ENCODE results near the gene UNC5C. TPM values are rescaled to one million over a fixed set of nuclear protein-coding genes. Genes with fewer than 3 reads are reported as not detected.

Gene UNC5C
- total RNA-seq, 3 donors from 2014 or later, result 6.2 to 20.9 (median 6.2) TPM

DNA sequence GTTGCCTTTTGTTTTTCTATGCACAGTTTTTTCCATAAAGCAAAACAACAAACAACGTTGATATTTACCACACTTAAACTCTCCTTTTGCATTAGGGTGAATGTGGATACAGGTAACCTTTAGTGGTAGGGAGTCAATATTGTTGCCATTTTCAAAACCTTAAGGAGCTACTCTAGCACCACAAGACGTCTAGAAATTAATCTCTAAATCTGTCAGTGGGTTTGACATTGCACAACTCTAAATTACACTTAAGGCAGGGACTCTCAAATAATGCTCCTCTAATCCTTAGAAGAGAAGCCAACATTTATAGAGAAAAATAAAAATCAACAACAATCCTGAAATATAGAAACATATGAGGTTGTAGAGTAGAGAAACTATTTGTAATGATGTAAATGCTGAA lies 297.2 kb downstream of the UNC5C start:
- Histone ChIP-seq H3K27me3 (no peaks in the 10 kb centered on the region), H3K9me3 (no peaks in the 10 kb centered on the region), H3K27ac (no peak overlapping the region), H3K4me1 (no peaks in the 10 kb centered on the region), H3K36me3 (no peaks in the 10 kb centered on the region), H3K4me3 (no peak overlapping the region)
- intact Hi-C loops (cut with DNase I; ENCODE audit: low total_unique reads), result no loop called here
- no peak for DNase-seq (ENCODE audit: low spot score in 2 of 2)
- TF ChIP-seq, protein P1, sequence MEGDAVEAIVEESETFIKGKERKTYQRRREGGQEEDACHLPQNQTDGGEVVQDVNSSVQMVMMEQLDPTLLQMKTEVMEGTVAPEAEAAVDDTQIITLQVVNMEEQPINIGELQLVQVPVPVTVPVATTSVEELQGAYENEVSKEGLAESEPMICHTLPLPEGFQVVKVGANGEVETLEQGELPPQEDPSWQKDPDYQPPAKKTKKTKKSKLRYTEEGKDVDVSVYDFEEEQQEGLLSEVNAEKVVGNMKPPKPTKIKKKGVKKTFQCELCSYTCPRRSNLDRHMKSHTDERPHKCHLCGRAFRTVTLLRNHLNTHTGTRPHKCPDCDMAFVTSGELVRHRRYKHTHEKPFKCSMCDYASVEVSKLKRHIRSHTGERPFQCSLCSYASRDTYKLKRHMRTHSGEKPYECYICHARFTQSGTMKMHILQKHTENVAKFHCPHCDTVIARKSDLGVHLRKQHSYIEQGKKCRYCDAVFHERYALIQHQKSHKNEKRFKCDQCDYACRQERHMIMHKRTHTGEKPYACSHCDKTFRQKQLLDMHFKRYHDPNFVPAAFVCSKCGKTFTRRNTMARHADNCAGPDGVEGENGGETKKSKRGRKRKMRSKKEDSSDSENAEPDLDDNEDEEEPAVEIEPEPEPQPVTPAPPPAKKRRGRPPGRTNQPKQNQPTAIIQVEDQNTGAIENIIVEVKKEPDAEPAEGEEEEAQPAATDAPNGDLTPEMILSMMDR (IDR thresholded peaks at IDR 0.05), result no peak
- no peak for TF ChIP-seq POLR2A (IDR thresholded peaks at IDR 0.05)
- no peak for TF ChIP-seq POLR2AphosphoS5 (IDR thresholded peaks at IDR 0.05)

DNA sequence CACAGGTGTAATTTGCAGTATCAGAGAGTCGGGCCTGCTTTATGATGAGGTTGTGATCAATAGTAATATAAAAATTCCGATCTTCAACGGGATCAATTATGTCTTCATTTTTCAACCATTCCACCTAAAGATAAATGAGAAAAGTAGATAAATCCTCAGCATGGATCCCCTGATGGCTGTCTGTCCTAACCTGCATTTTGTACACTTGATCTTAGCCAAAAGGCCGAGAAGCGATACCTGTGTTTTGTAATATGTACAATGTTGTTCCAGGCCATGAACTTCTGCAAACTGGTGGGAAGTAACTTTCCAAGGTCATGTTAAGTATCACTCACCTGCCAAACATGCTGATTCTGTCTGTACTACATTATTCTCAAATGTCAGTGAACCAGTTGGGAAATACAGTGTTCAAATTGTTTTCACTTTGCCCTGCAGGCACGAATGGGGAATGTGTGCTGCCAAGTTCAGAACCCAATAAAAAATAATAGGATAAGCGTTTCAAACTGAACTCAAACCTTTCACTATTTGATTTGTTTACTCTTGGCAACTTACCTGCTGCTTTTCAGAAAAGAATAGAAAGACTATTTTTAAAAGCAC lies 298.1 kb downstream of the UNC5C start:
- H3K4me3 ChIP-seq, result no peak overlapping the region
- no peaks in the 10 kb centered on the region for H3K36me3 ChIP-seq
- TF ChIP-seq POLR2A (IDR thresholded peaks at IDR 0.05) (no peak), POLR2AphosphoS5 (IDR thresholded peaks at IDR 0.05) (no peak)
- TF ChIP-seq, protein P1 (IDR thresholded peaks at IDR 0.05), result no peak
- DNase-seq (ENCODE audit: low spot score in 2 of 2), result peak in 1 of 2 donors; percentile 23
- no peak overlapping the region for H3K27ac ChIP-seq
- H3K27me3 ChIP-seq, result no peaks in the 10 kb centered on the region
- no peaks in the 10 kb centered on the region for H3K4me1 ChIP-seq
- intact Hi-C loops (cut with DNase I; ENCODE audit: low total_unique reads), result no loop called here
- H3K9me3 ChIP-seq, result no peaks in the 10 kb centered on the region

DNA sequence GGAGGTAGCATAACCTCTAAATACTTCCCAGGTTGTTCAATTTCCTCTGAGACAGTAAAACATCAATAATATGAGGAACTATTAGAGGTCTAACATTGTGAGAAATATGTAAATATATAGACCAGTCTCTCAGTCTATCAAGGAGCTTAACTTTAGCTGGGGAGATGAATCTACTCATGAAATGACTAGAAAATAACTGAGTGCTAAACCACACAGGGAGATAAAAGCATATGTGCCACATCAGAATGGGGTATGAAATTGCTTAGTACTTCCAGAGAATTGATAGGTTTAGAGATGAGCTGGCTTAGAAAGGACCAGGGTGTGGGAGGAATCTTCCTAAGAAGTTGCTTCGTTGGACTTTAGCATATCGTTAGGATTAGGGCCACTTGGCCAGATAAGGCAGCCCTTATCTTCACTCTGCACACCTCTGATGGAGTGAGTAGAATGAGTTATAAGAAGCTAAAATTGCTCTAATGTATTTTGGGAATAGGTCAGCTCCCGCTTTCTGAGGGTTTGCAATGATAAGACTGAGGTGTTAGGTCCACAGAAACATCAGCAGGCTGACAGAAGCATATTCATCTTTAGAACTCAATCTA lies 299.2 kb downstream of the UNC5C start:
- no peak overlapping the region for H3K27ac ChIP-seq
- H3K9me3 ChIP-seq, result no peaks in the 10 kb centered on the region
- H3K4me1 ChIP-seq, result no peaks in the 10 kb centered on the region
- H3K27me3 ChIP-seq, result no peaks in the 10 kb centered on the region
- no peaks in the 10 kb centered on the region for H3K36me3 ChIP-seq
- intact Hi-C loops (cut with DNase I; ENCODE audit: low total_unique reads), result no loop called here
- TF ChIP-seq POLR2A (IDR thresholded peaks at IDR 0.05) (no peak), POLR2AphosphoS5 (IDR thresholded peaks at IDR 0.05) (no peak)
- TF ChIP-seq, protein P1 (IDR thresholded peaks at IDR 0.05), result no peak
- DNase-seq (ENCODE audit: low spot score in 2 of 2), result no peak
- H3K4me3 ChIP-seq, result no peak overlapping the region

DNA sequence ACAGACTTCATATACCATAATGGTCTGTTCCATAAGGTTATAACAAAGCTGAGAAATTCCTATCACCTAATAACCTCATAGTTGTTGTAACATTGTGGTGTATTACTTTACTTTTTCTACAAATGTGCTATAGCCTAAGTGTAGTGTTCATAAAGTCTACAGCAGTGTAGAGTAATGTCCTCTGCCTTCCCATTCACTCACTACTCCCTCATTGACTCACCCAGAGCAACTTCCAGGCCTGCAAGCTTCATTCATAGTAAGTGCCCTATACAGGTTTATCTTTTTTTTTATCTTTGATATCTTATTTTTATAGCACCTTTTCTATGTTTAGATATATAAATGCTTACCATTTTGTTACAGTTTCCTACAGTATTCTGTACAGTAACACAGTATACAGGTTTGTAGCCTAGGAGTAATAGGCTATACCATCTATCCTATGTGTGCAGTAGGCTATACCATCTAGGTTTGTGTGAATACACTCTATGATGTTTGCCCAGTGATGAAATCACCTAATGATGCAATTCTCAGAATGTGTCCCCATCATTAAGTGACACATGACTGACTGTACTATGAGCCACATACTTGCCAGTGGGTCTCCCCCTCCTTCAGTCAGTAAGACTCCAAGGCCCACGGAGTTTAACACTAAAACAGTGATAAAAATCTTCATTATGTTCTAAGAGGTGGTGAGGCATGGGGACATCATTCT lies 299.9 kb downstream of the UNC5C start:
- no peak for DNase-seq (ENCODE audit: low spot score in 2 of 2)
- Histone ChIP-seq H3K27ac (no peak overlapping the region), H3K9me3 (no peaks in the 10 kb centered on the region), H3K27me3 (no peaks in the 10 kb centered on the region), H3K4me1 (no peaks in the 10 kb centered on the region), H3K4me3 (no peak overlapping the region), H3K36me3 (no peaks in the 10 kb centered on the region)
- intact Hi-C loops (cut with DNase I; ENCODE audit: low total_unique reads), result no loop called here
- no peak for TF ChIP-seq POLR2AphosphoS5 (IDR thresholded peaks at IDR 0.05)
- TF ChIP-seq, protein P1 (IDR thresholded peaks at IDR 0.05), result no peak

DNA sequence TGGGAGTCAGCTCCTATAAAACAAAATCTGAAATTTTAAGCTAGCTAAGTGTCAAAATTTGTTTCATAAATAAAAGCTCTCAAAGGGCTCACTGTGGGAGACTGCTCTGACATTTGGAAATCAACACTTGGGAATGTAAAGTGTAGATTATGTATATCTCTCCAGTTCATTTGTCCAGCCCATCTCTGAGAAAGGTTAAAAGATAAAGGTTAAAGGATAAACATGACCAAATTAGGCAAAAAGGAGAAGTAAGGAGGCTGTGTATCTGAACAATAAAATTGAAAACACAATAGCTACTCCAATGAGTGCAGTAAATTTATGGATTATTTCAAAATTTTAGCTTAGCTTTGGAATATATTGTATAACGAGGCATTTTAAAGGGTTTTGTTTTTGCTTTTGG lies 304.9 kb downstream of the UNC5C start:
- Histone ChIP-seq H3K36me3 (no peaks in the 10 kb centered on the region), H3K4me3 (no peak overlapping the region), H3K4me1 (no peaks in the 10 kb centered on the region), H3K27ac (no peak overlapping the region), H3K9me3 (no peaks in the 10 kb centered on the region), H3K27me3 (no peaks in the 10 kb centered on the region)
- no peak for DNase-seq (ENCODE audit: low spot score in 2 of 2)
- no peak for TF ChIP-seq POLR2AphosphoS5 (IDR thresholded peaks at IDR 0.05)
- no peak for TF ChIP-seq POLR2A (IDR thresholded peaks at IDR 0.05)
- TF ChIP-seq, protein P1 (IDR thresholded peaks at IDR 0.05), result no peak
- intact Hi-C loops (cut with DNase I; ENCODE audit: low total_unique reads), result no loop called here

Data from breast epithelium (tissue), 4 donors.